Right atrium auricular region (tissue), 2 donors: Measurements from ENCODE around the gene PPP4R3A. TPM values are rescaled to one million over a fixed set of nuclear protein-coding genes. Genes with fewer than 3 reads are reported as not detected.
"Not testable (repeated sequence)": the region's sequence is repeated elsewhere in the genome, so short reads cannot be mapped to it uniquely, and the experiment has no call there.

Experiments used
- DNase-seq: peaks from one replicate; pipeline ENCODE4 v3.0.0-alpha.2; 2019; ENCODE audit warnings: low spot score
- H3K27ac ChIP-seq, 2 donors: fragments of 200-600 bp; sonication (generic); 1 replicate in 1 of 2; 2 replicates in 1 of 2; pipeline ENCODE4 v1.5.1; 2016 to 2019
- H3K27me3 ChIP-seq, 2 donors: fragments of 200-600 bp; sonication (generic); one replicate each; pipeline versions ENCODE4 v1.5.1 to v1.6.0; 2017 to 2019
- H3K36me3 ChIP-seq: fragments of 200-600 bp; sonication (generic); one replicate; pipeline ENCODE4 v1.5.1; 2016
- H3K4me1 ChIP-seq, 2 donors: fragments of 200-600 bp; sonication (generic); one replicate each; pipeline versions ENCODE4 v1.5.1 to v1.6.0; 2017 to 2019
- H3K4me3 ChIP-seq, 2 donors: fragments of 200-600 bp; sonication (generic); 1 replicate in 1 of 2; 2 replicates in 1 of 2; pipeline ENCODE4 v1.5.1; 2017 to 2019; ENCODE audit warnings: mild to moderate bottlenecking in 1 of 2, moderate library complexity in 1 of 2
- H3K9me3 ChIP-seq, 2 donors: fragments of 200-600 bp; sonication (generic); one replicate each; pipeline ENCODE4 v1.5.1; 2019
- CTCF ChIP-seq, 2 donors: fragments of 200-600 bp; sonication (generic); IDR thresholded peaks; one replicate each; pipeline ENCODE4 v1.5.1; 2019; ENCODE audit warnings: antibody characterized with exemption in 2 of 2
- total RNA-seq, 2 donors: library from RNA; depleted of rRNA; stranded (reverse); fragments of >200 nt; gene quantifications; one replicate each; pipeline ENCODE4 v1.1.0, GENCODE V29; 2016

The PPP4R3A gene
- total RNA-seq, 2 donors from 2014 or later = 40.2 to 48.0 TPM

- no peak for TF ChIP-seq CTCF (IDR thresholded peaks at IDR 0.05)
- peaks cover 0 to 27% of the 10 kb centered on the region in 2 donors for H3K4me1 ChIP-seq
- H3K9me3 ChIP-seq = no peaks in the 10 kb centered on the region
- H3K36me3 ChIP-seq = no peaks in the 10 kb centered on the region
- no peak overlapping the region for H3K4me3 ChIP-seq
- H3K27me3 ChIP-seq = no peaks in the 10 kb centered on the region
- H3K27ac ChIP-seq = no peak overlapping the region
- no peak for DNase-seq
Measured at GRCh38 chr14:91413547-91414474, 96.3 kb downstream of the PPP4R3A start.

- no peak for DNase-seq
- no peaks in the 10 kb centered on the region for H3K27me3 ChIP-seq
Measured at GRCh38 chr14:91412939-91413338, 97.2 kb downstream of the PPP4R3A start.

GRCh38 chr14:91410771-91411536, 99.2 kb downstream of the PPP4R3A start:
- Histone ChIP-seq H3K27ac (no peak overlapping the region), H3K9me3 (no peaks in the 10 kb centered on the region), H3K4me3 (no peak overlapping the region), H3K4me1 (peaks cover 0 to 6% of the 10 kb centered on the region in 2 donors), H3K36me3 (no peaks in the 10 kb centered on the region), H3K27me3 (no peaks in the 10 kb centered on the region)
- TF ChIP-seq CTCF (IDR thresholded peaks at IDR 0.05) = no peak
- no peak for DNase-seq

More at GRCh38 chr14:91412939-91413338, 97.2 kb downstream of the PPP4R3A start:
- H3K27ac ChIP-seq = no peak overlapping the region
- H3K4me1 ChIP-seq = peaks cover 0 to 18% of the 10 kb centered on the region in 2 donors
- H3K9me3 ChIP-seq = no peaks in the 10 kb centered on the region
- no peaks in the 10 kb centered on the region for H3K36me3 ChIP-seq
- no peak for TF ChIP-seq CTCF (IDR thresholded peaks at IDR 0.05)
- no peak overlapping the region for H3K4me3 ChIP-seq

GRCh38 chr14:91409928-91410718, 100.0 kb downstream of the PPP4R3A start:
- Histone ChIP-seq H3K4me3 (no peak overlapping the region), H3K27ac (no peak overlapping the region), H3K9me3 (no peaks in the 10 kb centered on the region), H3K4me1 (peaks cover 0 to 5% of the 10 kb centered on the region in 2 donors), H3K36me3 (no peaks in the 10 kb centered on the region), H3K27me3 (no peaks in the 10 kb centered on the region)
- TF ChIP-seq CTCF (IDR thresholded peaks at IDR 0.05) = no peak
- DNase-seq = no peak

- not testable (repeated sequence) for H3K27ac ChIP-seq, DNase-seq, H3K4me1 ChIP-seq, H3K4me3 ChIP-seq, H3K36me3 ChIP-seq, H3K9me3 ChIP-seq, H3K27me3 ChIP-seq
Measured at GRCh38 chr14:91409240-91409639, 100.9 kb downstream of the PPP4R3A start.

Other genes with a start within 250 kb of the PPP4R3A start
- 1 to 10 TPM; 4.0 to 4.4 TPM for gene CCDC88C, start 92.5 kb downstream of the PPP4R3A start, total RNA-seq
- 1 to 10 TPM in 1 of 2 donors, under 1 TPM in 1; 0.19 to 3.5 TPM for gene CATSPERB, start 221.8 kb upstream of the PPP4R3A start, total RNA-seq